Prostate gland (tissue), 2 donors: Measurements from ENCODE around the gene ATF6B. TPM values are rescaled to one million over a fixed set of nuclear protein-coding genes. Genes with fewer than 3 reads are reported as not detected.

ENCODE experiments used
- DNase-seq: peaks from one replicate; pipeline ENCODE4 v3.0.0-alpha.2; 2019; ENCODE audit warnings: low spot score
- H3K27ac ChIP-seq, 2 donors: fragments of 200-600 bp; sonication (generic); 2 replicates each; pipeline ENCODE4 v1.5.1; 2017 to 2019
- H3K27me3 ChIP-seq: fragments of 200-600 bp; sonication (generic); replicated peaks from 2 replicates; pipeline ENCODE4 v1.5.1; 2019; ENCODE audit not compliant: insufficient read depth
- H3K36me3 ChIP-seq, 2 donors: fragments of 200-600 bp; sonication (generic); 1 replicate in 1 of 2; 2 replicates in 1 of 2; pipeline versions ENCODE4 v1.5.1 to v1.8.1; 2017 to 2019
- H3K4me1 ChIP-seq: fragments of 200-600 bp; sonication (generic); replicated peaks from 2 replicates; pipeline ENCODE4 v1.5.1; 2019
- H3K4me3 ChIP-seq, 2 donors: fragments of 200-600 bp; sonication (generic); 2 replicates each; pipeline ENCODE4 v1.5.1; 2017 to 2019
- H3K9me3 ChIP-seq: fragments of 200-600 bp; sonication (generic); 2 replicates; pipeline ENCODE4 v1.5.1; 2017
- CTCF ChIP-seq, 4 experiments: fragments of 200-600 bp in 2 of 4; fragments of 450-650 bp in 2 of 4; sonication (generic) in 2 of 4; IDR thresholded peaks; 1 replicate in 3 of 4; 2 replicates in 1 of 4; pipeline ENCODE4 v1.5.1; 2016 to 2019; ENCODE audit warnings: antibody characterized with exemption in 4 of 4, mild to moderate bottlenecking in 2 of 4, moderate library complexity in 2 of 4
- POLR2A ChIP-seq: fragments of 450-650 bp; IDR thresholded peaks from one replicate; pipeline ENCODE4 v1.6.1; 2016; ENCODE audit warnings: antibody characterized with exemption, mild to moderate bottlenecking
- POLR2AphosphoS5 ChIP-seq: sonication (generic); formaldehyde crosslinking; IDR thresholded peaks from one replicate; pipeline ENCODE4 v1.6.1; 2017; ENCODE audit warnings: antibody characterized with exemption
- WGBS: methylation state at CpG from one replicate; pipeline ENCODE4 v1.1.5; 2018; 5-methylcytosine and 5-hydroxymethylcytosine counted together
- intact Hi-C: fragments of 100-400 bp; cut with DNase I; formaldehyde crosslinking; loops from one replicate; pipeline ENCODE4 v1.14.2; 2022
- total RNA-seq, 2 donors: library from RNA; depleted of rRNA; stranded (reverse); fragments of >200 nt; gene quantifications; one replicate each; pipeline ENCODE4 v1.1.0, GENCODE V29; 2016

Gene ATF6B
- total RNA-seq, 2 donors from 2014 or later, result 70.6 to 132 TPM

GRCh38 chr6:32112431-32112980 lies 15.5 kb downstream of the ATF6B start:
- no peak overlapping the region for H3K4me3 ChIP-seq
- no peak for DNase-seq
- H3K27me3 ChIP-seq, result no peaks in the 10 kb centered on the region
- H3K9me3 ChIP-seq, result no peaks in the 10 kb centered on the region
- peak overlapping the region in 1 of 2 donors; percentile 47 for H3K27ac ChIP-seq
- H3K36me3 ChIP-seq, result peaks cover 3 to 13% of the 10 kb centered on the region in 2 donors
- intact Hi-C loops, result no loop called here
- no peak for TF ChIP-seq CTCF (IDR thresholded peaks at IDR 0.05)
- no peak for TF ChIP-seq POLR2A
- no peak for TF ChIP-seq POLR2AphosphoS5
- peaks cover 12% of the 10 kb centered on the region for H3K4me1 ChIP-seq
- WGBS, result 58% methylated on average over 9 of the region's 9 CpGs

DNA sequence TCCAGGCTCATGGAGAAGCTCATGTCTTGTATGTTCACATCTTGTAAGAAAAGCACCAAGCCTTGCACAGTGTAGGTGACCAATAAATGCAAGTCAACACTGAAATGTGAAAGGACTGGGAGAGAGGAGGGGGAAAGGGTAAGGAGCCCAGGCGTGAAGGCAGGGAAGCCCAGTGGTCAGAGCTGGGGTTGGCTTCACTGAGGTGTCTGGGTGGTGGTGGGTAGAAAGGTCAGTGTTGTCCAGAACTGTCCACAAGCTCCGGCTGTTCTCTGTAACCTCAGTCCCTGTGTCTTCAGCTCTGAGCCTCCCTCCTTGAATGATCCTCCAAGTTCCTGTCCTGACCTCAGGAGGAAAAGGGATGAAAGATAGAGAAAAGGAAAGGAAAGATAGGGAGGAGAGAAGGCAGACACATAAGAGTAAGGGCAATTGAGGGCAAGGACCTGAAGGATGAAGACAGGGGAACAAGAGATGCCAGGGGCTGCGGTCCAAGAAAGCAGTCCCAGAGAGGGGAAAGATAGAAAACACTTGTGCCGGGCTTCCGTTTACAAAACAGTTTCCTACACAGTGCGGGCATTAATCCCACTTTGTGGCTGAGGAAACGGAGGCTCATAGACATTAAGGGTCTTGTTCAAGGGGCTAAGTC lies 16.5 kb downstream of the ATF6B start:
- peak overlapping the region in 1 of 2 donors; percentile 20 for H3K27ac ChIP-seq
- TF ChIP-seq POLR2A, result no peak
- H3K4me1 ChIP-seq, result peaks cover 12% of the 10 kb centered on the region
- DNase-seq, result no peak
- H3K36me3 ChIP-seq, result peaks cover 0 to 10% of the 10 kb centered on the region in 2 donors
- intact Hi-C loops, result no loop called here
- WGBS, result 50% methylated on average over 7 of the region's 7 CpGs
- no peaks in the 10 kb centered on the region for H3K9me3 ChIP-seq
- H3K27me3 ChIP-seq, result no peaks in the 10 kb centered on the region
- no peak overlapping the region for H3K4me3 ChIP-seq

DNA sequence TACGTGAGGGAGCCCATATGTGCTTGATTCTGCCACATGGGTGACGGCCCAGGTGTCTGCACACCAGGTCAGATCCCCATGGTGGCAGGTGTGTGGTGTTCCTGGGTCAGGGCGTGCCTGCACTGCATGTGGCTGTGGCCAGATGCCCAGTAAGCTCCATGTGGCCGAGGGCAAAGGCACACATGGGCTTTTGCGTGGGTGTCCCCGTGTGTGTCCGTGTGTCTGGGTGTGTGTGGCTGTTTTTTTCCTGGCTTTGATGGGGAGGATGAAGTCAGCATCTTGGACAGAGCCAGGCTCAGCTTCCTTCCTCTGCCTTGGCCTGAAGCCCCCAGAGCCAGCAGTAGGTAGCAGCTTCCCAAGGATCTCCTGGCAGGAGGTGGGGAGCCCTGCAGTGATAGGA lies 17.4 kb downstream of the ATF6B start:
- intact Hi-C loops, result no loop called here
- Histone ChIP-seq H3K4me1 (peaks cover 12% of the 10 kb centered on the region), H3K36me3 (peaks cover 0 to under 1% of the 10 kb centered on the region in 2 donors), H3K4me3 (no peak overlapping the region), H3K27ac (peak overlapping the region in 1 of 2 donors; percentile 35), H3K9me3 (no peaks in the 10 kb centered on the region), H3K27me3 (no peaks in the 10 kb centered on the region)
- TF ChIP-seq CTCF (IDR thresholded peaks at IDR 0.05) (no peak), POLR2A (no peak), POLR2AphosphoS5 (no peak)
- 53% methylated on average over 7 of the region's 7 CpGs for WGBS
- DNase-seq, result no peak

DNA sequence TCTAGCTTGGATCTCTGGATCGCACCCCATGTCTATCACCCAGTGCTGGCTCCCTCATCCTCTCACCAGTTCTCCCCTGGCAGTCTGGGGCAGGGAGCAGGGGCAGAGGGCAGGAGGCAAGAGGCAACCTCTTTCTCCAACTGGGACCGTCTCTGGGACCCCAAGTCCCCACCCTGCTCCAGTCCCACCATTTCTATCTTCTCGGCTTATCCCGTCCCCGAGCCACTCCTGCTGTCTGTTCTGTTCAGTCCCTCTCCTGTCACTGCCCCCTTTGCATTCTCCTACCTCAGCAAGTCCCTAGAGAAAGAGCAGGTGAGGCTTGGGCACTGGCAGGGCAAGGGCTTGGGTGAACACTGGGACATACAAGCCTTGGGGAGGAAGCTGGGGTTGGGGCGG lies 18.3 kb downstream of the ATF6B start:
- Histone ChIP-seq H3K9me3 (no peaks in the 10 kb centered on the region), H3K4me3 (no peak overlapping the region), H3K4me1 (peaks cover 12% of the 10 kb centered on the region), H3K27me3 (no peaks in the 10 kb centered on the region), H3K36me3 (no peaks in the 10 kb centered on the region), H3K27ac (peak overlapping the region in 1 of 2 donors; percentile 35)
- intact Hi-C loops, result no loop called here
- no peak for TF ChIP-seq POLR2A
- no peak for TF ChIP-seq CTCF (IDR thresholded peaks at IDR 0.05)
- no peak for TF ChIP-seq POLR2AphosphoS5
- 61% methylated on average over 6 of the region's 6 CpGs for WGBS
- no peak for DNase-seq

GRCh38 chr6:32109114-32109764 lies 18.8 kb downstream of the ATF6B start, which contains the start of gene TNXB:
Gene TNXB, minus strand, starts transcription at chr6:32109338. Its CDS starts 11,140 bp downstream, at chr6:32098198.
- Histone ChIP-seq H3K27me3 (no peaks in the 10 kb centered on the region), H3K27ac (peak within 1 kb of the TSS; percentile 35), H3K36me3 (no peaks in the 10 kb centered on the region), H3K4me3 (no peak within 1 kb of the TSS), H3K9me3 (no peaks in the 10 kb centered on the region), H3K4me1 (peaks cover 12% of the 10 kb centered on the region)
- intact Hi-C loops, result no loop called here
- 30% methylated on average over 12 of the region's 12 CpGs for WGBS
- DNase-seq, result no peak
- TF ChIP-seq CTCF (IDR thresholded peaks at IDR 0.05), result no peak
